Measurements from ENCODE around the gene C22orf15.

C22orf15 gene

DNA sequence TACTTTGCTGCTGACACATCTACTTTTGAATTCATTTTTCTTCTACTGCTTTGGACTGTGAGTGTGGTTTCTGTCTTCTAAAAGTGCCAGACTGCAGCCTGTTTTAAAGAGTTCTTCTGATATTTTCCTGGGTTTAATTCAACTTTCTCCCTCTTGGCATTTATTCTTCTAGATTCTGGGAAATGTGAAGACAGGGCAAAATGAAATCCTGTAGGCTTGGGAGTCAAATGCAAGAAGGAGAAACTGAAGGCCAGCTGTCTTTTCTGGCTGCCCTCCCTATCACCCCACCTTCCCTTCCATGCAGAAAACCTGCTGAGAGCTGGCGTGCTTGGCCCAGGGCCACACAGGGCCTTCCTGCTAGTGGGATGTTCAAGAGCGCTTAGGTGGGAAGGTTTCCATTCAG, 19.5 kb upstream of the C22orf15 start:
- no peak overlapping the region for H3K27ac ChIP-seq
- TF ChIP-seq ZFX (IDR thresholded peaks at IDR 0.05) (no peak), CTCF (conservative IDR thresholded peaks at IDR 0.05) (no peak)

GRCh38 chr22:23744001-23744400, 18.8 kb upstream of the C22orf15 start:
- TF ChIP-seq ZFX (IDR thresholded peaks at IDR 0.05) (no peak), CTCF (conservative IDR thresholded peaks at IDR 0.05) (no peak)
- H3K27ac ChIP-seq, result no peak overlapping the region

DNA sequence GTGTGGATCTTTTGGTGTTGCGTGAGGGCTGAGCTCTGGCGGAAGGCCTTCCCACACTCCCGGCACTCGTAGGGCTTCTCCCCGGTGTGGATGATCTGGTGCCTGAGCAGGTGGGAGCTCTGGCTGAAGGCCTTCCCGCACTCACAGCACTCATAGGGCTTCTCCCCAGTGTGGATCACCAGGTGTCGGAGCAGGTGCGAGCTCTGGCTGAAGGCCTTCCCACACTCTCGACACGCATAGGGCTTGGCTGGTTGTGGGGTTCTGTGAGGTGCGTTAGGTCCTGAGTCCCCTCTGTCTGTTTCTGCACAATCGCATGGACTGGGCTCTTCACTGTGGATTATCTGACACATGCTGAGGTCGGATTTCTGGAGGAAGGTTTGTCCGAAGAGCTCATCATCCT, 18.3 kb upstream of the C22orf15 start:
- H3K27ac ChIP-seq, result no peak overlapping the region
- TF ChIP-seq ZFX (IDR thresholded peaks at IDR 0.05), result no peak
- TF ChIP-seq CTCF (conservative IDR thresholded peaks at IDR 0.05), result no peak

GRCh38 chr22:23745791-23746190, 17.0 kb upstream of the C22orf15 start:
- no peak overlapping the region for H3K27ac ChIP-seq
- no peak for TF ChIP-seq ZFX (IDR thresholded peaks at IDR 0.05)
- no peak for TF ChIP-seq CTCF (conservative IDR thresholded peaks at IDR 0.05)

- no peak overlapping the region; the same call in 1 of the 2 replicates for H3K27ac ChIP-seq
These were observed 12.9 kb upstream of the C22orf15 start for GRCh38 chr22:23749841-23750301.

DNA sequence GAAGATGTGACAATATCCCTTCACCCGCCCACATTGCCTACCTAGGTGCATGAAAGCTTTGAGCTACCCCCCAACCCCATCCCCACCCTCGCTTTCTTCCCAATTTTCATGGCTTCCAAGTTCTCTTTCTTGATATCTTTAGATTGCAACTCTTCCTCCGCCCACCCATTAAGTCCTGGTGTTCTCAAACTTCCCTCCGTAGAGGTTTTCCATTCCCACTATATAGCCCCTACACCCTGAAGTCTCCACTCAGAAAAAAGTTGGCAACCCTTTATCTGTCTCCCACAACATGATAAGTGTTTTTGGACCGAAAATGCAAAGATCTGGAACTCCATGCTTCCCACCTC, 12.4 kb upstream of the C22orf15 start:
- peak overlapping the region; percentile 89 for H3K27ac ChIP-seq
- no peak for TF ChIP-seq CTCF (conservative IDR thresholded peaks at IDR 0.05)

More at GRCh38 chr22:23749841-23750301, 12.9 kb upstream of the C22orf15 start:
- no peak for TF ChIP-seq CTCF (conservative IDR thresholded peaks at IDR 0.05)
- no peak for TF ChIP-seq ZFX (IDR thresholded peaks at IDR 0.05)

GRCh38 chr22:23750714-23751440, 11.9 kb upstream of the C22orf15 start, which contains the start of gene ZNF70:
Gene ZNF70, minus strand, starts transcription at chr22:23751112. Its CDS starts 5,972 bp downstream, at chr22:23745140.
- no peak for TF ChIP-seq CTCF (conservative IDR thresholded peaks at IDR 0.05)
- peak; percentile 53; the same call in 1 of the 2 replicates for TF ChIP-seq ZFX (IDR thresholded peaks at IDR 0.05)
- H3K27ac ChIP-seq, result peak within 1 kb of the TSS; percentile 89

Measured in C4-2B (cell line).